ENCODE measurements around the gene HS6ST3.

The HS6ST3 gene

GRCh38 chr13:96203471-96203870 is 113.6 kb downstream of the HS6ST3 start:
- DNase-seq, result no peak

GRCh38 chr13:96214824-96215445 is 125.0 kb downstream of the HS6ST3 start:
- no peak for DNase-seq

- no peak for DNase-seq
Measured at GRCh38 chr13:96216543-96216942, 126.6 kb downstream of the HS6ST3 start.

GRCh38 chr13:96218475-96218874 is 128.6 kb downstream of the HS6ST3 start:
- DNase-seq, result no peak

GRCh38 chr13:96221471-96221870 is 131.6 kb downstream of the HS6ST3 start:
- no peak for DNase-seq

- no peak for DNase-seq
Measured at GRCh38 chr13:96223231-96223630, 133.3 kb downstream of the HS6ST3 start.

- DNase-seq, result no peak
Measured at GRCh38 chr13:96229356-96229755, 139.4 kb downstream of the HS6ST3 start.

GRCh38 chr13:96238241-96238640 is 148.3 kb downstream of the HS6ST3 start:
- DNase-seq, result no peak

GRCh38 chr13:96238861-96239260 is 149.0 kb downstream of the HS6ST3 start:
- no peak for DNase-seq

GRCh38 chr13:96243376-96243775 is 153.5 kb downstream of the HS6ST3 start:
- no peak for DNase-seq

- no peak for DNase-seq
Measured at GRCh38 chr13:96248103-96248502, 158.2 kb downstream of the HS6ST3 start.

GRCh38 chr13:96248996-96249395 is 159.1 kb downstream of the HS6ST3 start:
- DNase-seq, result no peak

- no peak for DNase-seq
Measured at GRCh38 chr13:96252903-96253302, 163.0 kb downstream of the HS6ST3 start.

GRCh38 chr13:96273196-96273595 is 183.3 kb downstream of the HS6ST3 start:
- no peak for DNase-seq

GRCh38 chr13:96274046-96274445 is 184.1 kb downstream of the HS6ST3 start:
- DNase-seq, result no peak

- no peak for DNase-seq
Measured at GRCh38 chr13:96279904-96280303, 190.0 kb downstream of the HS6ST3 start.

- no peak for DNase-seq
Measured at GRCh38 chr13:96284971-96285370, 195.1 kb downstream of the HS6ST3 start.

- no peak for DNase-seq
Measured at GRCh38 chr13:96285729-96286128, 195.8 kb downstream of the HS6ST3 start.

- peak; percentile 8 for DNase-seq
Measured at GRCh38 chr13:96294930-96295881, 205.3 kb downstream of the HS6ST3 start.

- no peak for DNase-seq
Measured at GRCh38 chr13:96297360-96297759, 207.5 kb downstream of the HS6ST3 start.

GRCh38 chr13:96299235-96299634 is 209.3 kb downstream of the HS6ST3 start:
- DNase-seq, result no peak

GRCh38 chr13:96308568-96308967 is 218.7 kb downstream of the HS6ST3 start:
- DNase-seq, result no peak

- no peak for DNase-seq
Measured at GRCh38 chr13:96314974-96315373, 225.1 kb downstream of the HS6ST3 start.

- DNase-seq, result no peak
Measured at GRCh38 chr13:96338030-96338429, 248.1 kb downstream of the HS6ST3 start.

Data from NCI-H2171 (cell line).